Activated CD4-positive, alpha-beta memory T cell treated with anti-CD3 and anti-CD28 coated beads for 36 hours (primary cell): ENCODE measurements around the gene ENO2. TPM values are rescaled to one million over a fixed set of nuclear protein-coding genes. Genes with fewer than 3 reads are reported as not detected.

Experiments used
- CTCF ChIA-PET: fragments of 350-600 bp; sonication (Branson Sonifier 250); formaldehyde crosslinking; loops from one replicate; lab custom pipeline; 2021; ENCODE audit warnings: antibody characterized with exemption, inconsistent platforms; lab: Charles Lee
- POLR2A ChIA-PET: fragments of 350-600 bp; sonication (Branson Sonifier 250); formaldehyde crosslinking; loops from one replicate; lab custom pipeline; 2021; ENCODE audit warnings: antibody characterized with exemption; lab: Charles Lee
- DNase-seq: peaks from one replicate; pipeline ENCODE4 v3.0.0-alpha.2; 2020
- H3K27ac Mint-ChIP-seq: one replicate; pipeline ENCODE4 v1.8.0; 2021; ENCODE audit warnings: mixed read lengths
- H3K27me3 Mint-ChIP-seq: one replicate; pipeline ENCODE4 v1.8.0; 2021; ENCODE audit warnings: mixed read lengths
- H3K36me3 Mint-ChIP-seq: one replicate; pipeline ENCODE4 v1.8.0; 2021; ENCODE audit warnings: mixed read lengths
- H3K4me1 Mint-ChIP-seq: one replicate; pipeline ENCODE4 v1.8.0; 2021; ENCODE audit warnings: low read depth, mixed read lengths
- H3K4me3 Mint-ChIP-seq: one replicate; pipeline ENCODE4 v1.8.0; 2021; ENCODE audit warnings: mild to moderate bottlenecking, mixed read lengths
- H3K9me3 Mint-ChIP-seq: one replicate; pipeline ENCODE4 v1.8.0; 2021; ENCODE audit warnings: mixed read lengths
- intact Hi-C: fragments of 100-400 bp; cut with micrococcal nuclease; formaldehyde crosslinking; loops from one replicate; pipeline ENCODE4 v1.15.1; 2023
- microRNA-seq: library from miRNA; unstranded; fragments of <30 nt; microRNA quantifications from one replicate; pipeline ENCODE4 v1.2.0, GENCODE V29; 2022; ENCODE audit warnings: borderline number of aligned reads, borderline microRNAs expressed, borderline replicate concordance
- total RNA-seq, 2 experiments: library from RNA; stranded (reverse); gene quantifications; one replicate each; pipeline ENCODE4 v1.2.3, GENCODE V29; 2021

Gene ENO2
- total RNA-seq, 2 experiments from 2014 or later: 185 to 193 TPM

- no peaks in the 10 kb centered on the region for H3K27me3 Mint-ChIP-seq
- no peaks in the 10 kb centered on the region for H3K9me3 Mint-ChIP-seq
- CTCF ChIA-PET: interaction anchor here (1.0 to 2.9 kb wide), 3 partner anchors 23 to 32 kb away, joined by 3 to 11 read pairs (median 6); no protein-coding TSS in a partner anchor
- H3K36me3 Mint-ChIP-seq: peaks cover 59% of the 10 kb centered on the region
- DNase-seq: no peak
- POLR2A ChIA-PET: interaction anchor here (1.0 to 3.6 kb wide), 5 partner anchors 9 to 48 kb away, joined by 3 to 50 read pairs (median 10); partner anchors contain the start of genes C12orf57, LPCAT3 and RNU7-1
- intact Hi-C loops: loop anchor here (1.0 to 5.0 kb wide), 5 partner anchors 26 to 217 kb away; partner anchors contain the start of genes C12orf57, C1R, LPCAT3 and PEX5
- H3K4me3 Mint-ChIP-seq: peak overlapping the region; percentile 100
- H3K27ac Mint-ChIP-seq: peak overlapping the region; percentile 98
- H3K4me1 Mint-ChIP-seq: peaks cover 58% of the 10 kb centered on the region
Measured at GRCh38 chr12:6970096-6970527, 55.7 kb downstream of the ENO2 start.

Small RNA genes lying within 50 kb of the gene (microRNA-seq; reads per million reads assigned to microRNA genes)
- gene MIR141 (62.1 reads per million, percentile 60 among the genes with 10 or more reads in this experiment), gene MIR200C (400 reads per million, percentile 80 among the genes with 10 or more reads in this experiment)

Other genes with a start within 250 kb of the ENO2 start
- gene ZNF384, start 225.2 kb upstream of the ENO2 start, total RNA-seq: 10 to 100 TPM; 55.3 to 56.3 TPM
- under 1 TPM; 0.17 to 0.44 TPM for gene PIANP, start 213.8 kb upstream of the ENO2 start, total RNA-seq
- gene COPS7A, start 190.5 kb upstream of the ENO2 start, total RNA-seq: 10 to 100 TPM; 37.6 to 39.4 TPM
- 100 to 1,000 TPM; 140 to 141 TPM for gene MLF2, start 161.4 kb upstream of the ENO2 start, total RNA-seq
- gene PTMS, start 148.2 kb upstream of the ENO2 start, total RNA-seq: 100 to 1,000 TPM; 104 to 109 TPM
- 100 to 1,000 TPM; 169 to 172 TPM for gene LAG3, start 142.1 kb upstream of the ENO2 start, total RNA-seq
- 100 to 1,000 TPM; 290 to 300 TPM for gene CD4, start 125.1 kb upstream of the ENO2 start, total RNA-seq
- gene GPR162, start 92.8 kb upstream of the ENO2 start, total RNA-seq: under 1 TPM in 1 of 2 experiments, not detected in 1; 0.31 TPM
- gene P3H3, start 86.2 kb upstream of the ENO2 start, total RNA-seq: 1 to 10 TPM; 2.5 to 2.7 TPM
- under 1 TPM; 0.22 to 0.78 TPM for gene GNB3, start 73.7 kb upstream of the ENO2 start, total RNA-seq
- gene CDCA3, start 63.3 kb upstream of the ENO2 start, total RNA-seq: 10 to 100 TPM; 80.3 to 87.8 TPM
- 100 to 1,000 TPM; 125 to 130 TPM for gene USP5, start 62.4 kb upstream of the ENO2 start, total RNA-seq
- 1,000 to 10,000 TPM; 1,432 to 1,495 TPM for gene TPI1, start 47.0 kb upstream of the ENO2 start, total RNA-seq
- 1 to 10 TPM; 3.8 to 4.7 TPM for gene SPSB2, start 41.3 kb upstream of the ENO2 start, total RNA-seq
- 1 to 10 TPM; 6.8 to 7.8 TPM for gene LRRC23, start 9.8 kb upstream of the ENO2 start, total RNA-seq
- gene ATN1, start 13.4 kb downstream of the ENO2 start, total RNA-seq: 10 to 100 TPM; 34.8 to 37.8 TPM
- gene RNU7-1, start 29.2 kb downstream of the ENO2 start, total RNA-seq: not detected
- 100 to 1,000 TPM; 257 to 272 TPM for gene C12orf57, start 29.4 kb downstream of the ENO2 start, total RNA-seq
- 100 to 1,000 TPM; 321 to 324 TPM for gene PTPN6, start 36.8 kb downstream of the ENO2 start, total RNA-seq
- gene PHB2, start 56.1 kb downstream of the ENO2 start, total RNA-seq: 100 to 1,000 TPM; 334 to 346 TPM
- gene EMG1, start 56.3 kb downstream of the ENO2 start, total RNA-seq: 10 to 100 TPM; 76.5 to 81.5 TPM
- gene LPCAT3, start 103.9 kb downstream of the ENO2 start, total RNA-seq: 10 to 100 TPM; 18.3 to 20.5 TPM
- 1 to 10 TPM; 1.7 to 2.0 TPM for gene C1S, start 146.1 kb downstream of the ENO2 start, total RNA-seq
- 1 to 10 TPM; 1.4 to 2.2 TPM for gene C1R, start 177.9 kb downstream of the ENO2 start, total RNA-seq
- 10 to 100 TPM; 17.1 to 22.6 TPM for gene C1RL, start 194.6 kb downstream of the ENO2 start, total RNA-seq
- under 1 TPM in 1 of 2 experiments, not detected in 1; 0.21 TPM for gene RBP5, start 214.3 kb downstream of the ENO2 start, total RNA-seq
- 10 to 100 TPM; 40.1 to 44.7 TPM for gene CLSTN3, start 215.8 kb downstream of the ENO2 start, total RNA-seq